ENCODE measurements around the gene LGALS7B. TPM values are rescaled to one million over a fixed set of nuclear protein-coding genes. Genes with fewer than 3 reads are reported as not detected.

LGALS7B gene
- total and polyA plus RNA-seq, 2 experiments from 2014 or later: 2.4 to 6.6 TPM

DNA sequence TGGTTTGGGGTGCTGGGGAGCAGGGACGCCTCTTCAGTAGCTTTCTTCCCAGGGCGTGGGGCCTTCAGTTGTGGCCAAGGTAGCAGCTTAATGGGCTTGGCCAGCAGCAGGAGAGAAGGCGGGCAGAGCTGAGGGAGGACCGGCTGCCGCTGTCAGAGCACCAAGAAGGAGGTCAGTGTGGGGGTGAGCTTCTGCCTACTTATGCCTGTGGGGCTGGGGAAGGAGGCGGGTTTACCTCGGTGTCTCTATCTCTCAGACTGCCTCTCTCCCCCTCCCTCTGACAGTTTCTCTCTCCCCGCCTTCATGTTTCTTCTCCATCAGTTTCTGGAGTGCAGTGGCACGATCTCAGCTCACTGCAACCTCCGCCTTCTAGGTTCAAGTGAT lies 44.7 kb upstream of the LGALS7B start, which contains the start of gene CAPN12:
CAPN12 (minus strand) TSS at position 177 of the 384 bp plus-strand sequence. CDS start 309 bp downstream, outside the sequence.
- DNase-seq (ENCODE audit: low spot score) (no peak), ATAC-seq (no peak)
- peaks cover 23% of the 10 kb centered on the region for H3K27me3 Mint-ChIP-seq (ENCODE audit: insufficient read depth, low read depth, poor library complexity)
- Histone ChIP-seq H3K4me2 (no peak within 1 kb of the TSS), H2AFZ (no peak within 1 kb of the TSS), H3F3A (replicated peaks; ENCODE audit: low read depth) (no peaks in the 10 kb centered on the region), H3K27ac (ENCODE audit: low read depth) (no peak within 1 kb of the TSS), H4K20me1 (replicated peaks; ENCODE audit: insufficient read depth) (no peaks in the 10 kb centered on the region), H3K36me3 (ENCODE audit: insufficient read depth) (no peaks in the 10 kb centered on the region), H3K9me2 (ENCODE audit: insufficient read depth) (no peaks in the 10 kb centered on the region), H3K4me1 (ENCODE audit: insufficient read depth) (no peaks in the 10 kb centered on the region), H3K4me3 (no peak within 1 kb of the TSS), H3K27me3 (ENCODE audit: insufficient read depth) (peaks cover 4% of the 10 kb centered on the region; the same call in 1 of the 2 replicates), H3K79me2 (replicated peaks; ENCODE audit: insufficient read depth) (no peaks in the 10 kb centered on the region)
- no peak within 1 kb of the TSS for H3K4me3 Mint-ChIP-seq
- no peaks in the 10 kb centered on the region for H3K4me1 Mint-ChIP-seq
- TF ChIP-seq CTCF (conservative IDR thresholded peaks at IDR 0.05; ENCODE audit: low read depth in 2 of 2) (no peak), ETS1 (IDR thresholded peaks at IDR 0.05) (no peak)
- H3K36me3 Mint-ChIP-seq (ENCODE audit: low read depth): no peaks in the 10 kb centered on the region
- no peak within 1 kb of the TSS for H3K27ac Mint-ChIP-seq
- H3K9me3 Mint-ChIP-seq: no peaks in the 10 kb centered on the region; the same call in 2 of the 3 replicates

DNA sequence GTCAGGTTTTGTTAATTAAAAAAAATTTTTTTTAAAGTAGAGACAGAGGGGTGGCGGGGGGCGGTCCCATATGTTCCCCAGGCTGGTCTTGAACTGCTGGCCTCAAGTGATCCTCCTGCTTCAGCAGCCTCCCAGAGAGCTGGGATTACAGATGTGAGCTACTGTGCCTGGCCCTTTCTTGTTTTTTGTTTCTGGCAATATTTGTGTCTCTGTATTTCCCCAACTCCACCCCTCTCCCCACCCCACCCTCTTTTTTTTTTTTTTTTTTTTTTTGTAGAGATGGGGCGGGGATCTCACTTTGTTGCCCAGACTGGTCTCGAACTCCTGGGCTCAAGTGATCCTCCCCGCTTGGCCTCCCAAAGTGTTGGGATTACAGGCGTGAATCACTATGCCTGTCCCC lies 44.1 kb upstream of the LGALS7B start:
- no peaks in the 10 kb centered on the region; the same call in 2 of the 3 replicates for H3K9me3 Mint-ChIP-seq
- H3K79me2 ChIP-seq (replicated peaks; ENCODE audit: insufficient read depth): no peaks in the 10 kb centered on the region
- H3K27me3 ChIP-seq (ENCODE audit: insufficient read depth): peaks cover 8% of the 10 kb centered on the region; the same call in 1 of the 2 replicates
- H3K4me3 ChIP-seq: no peak overlapping the region
- H3K27me3 Mint-ChIP-seq (ENCODE audit: insufficient read depth, low read depth, poor library complexity): peaks cover 23% of the 10 kb centered on the region
- no peak for ATAC-seq
- no peaks in the 10 kb centered on the region for H3F3A ChIP-seq (replicated peaks; ENCODE audit: low read depth)
- no peaks in the 10 kb centered on the region for H3K9me2 ChIP-seq (ENCODE audit: insufficient read depth)
- no peak overlapping the region for H2AFZ ChIP-seq
- H3K36me3 Mint-ChIP-seq (ENCODE audit: low read depth): no peaks in the 10 kb centered on the region
- no peaks in the 10 kb centered on the region for H3K36me3 ChIP-seq (ENCODE audit: insufficient read depth)
- no peaks in the 10 kb centered on the region for H4K20me1 ChIP-seq (replicated peaks; ENCODE audit: insufficient read depth)
- no peak overlapping the region for H3K27ac Mint-ChIP-seq
- no peaks in the 10 kb centered on the region for H3K4me1 Mint-ChIP-seq
- DNase-seq (ENCODE audit: low spot score): no peak
- no peak overlapping the region for H3K4me3 Mint-ChIP-seq
- H3K27ac ChIP-seq (ENCODE audit: low read depth): no peak overlapping the region
- H3K4me1 ChIP-seq (ENCODE audit: insufficient read depth): no peaks in the 10 kb centered on the region
- H3K4me2 ChIP-seq: no peak overlapping the region
- TF ChIP-seq JUNB (IDR thresholded peaks at IDR 0.05; ENCODE audit: unreplicated experiment): no peak
- TF ChIP-seq ZNF114 (CRISPR knock-in tag; IDR thresholded peaks at IDR 0.05): no peak
- TF ChIP-seq EZH2phosphoT487 (IDR thresholded peaks at IDR 0.05; ENCODE audit: unreplicated experiment): no peak
- TF ChIP-seq POLR2AphosphoS5 (IDR thresholded peaks at IDR 0.05; ENCODE audit: low read depth): no peak
- TF ChIP-seq NANOG (IDR thresholded peaks at IDR 0.05; ENCODE audit: borderline replicate concordance): no peak
- no peak for TF ChIP-seq ETS1 (IDR thresholded peaks at IDR 0.05)
- no peak for TF ChIP-seq STAT1 (IDR thresholded peaks at IDR 0.05; ENCODE audit: unreplicated experiment)
- TF ChIP-seq CTCF (conservative IDR thresholded peaks at IDR 0.05; ENCODE audit: low read depth in 2 of 2): no peak
- no peak for TF ChIP-seq REST (IDR thresholded peaks at IDR 0.05; ENCODE audit: unreplicated experiment)
- no peak for TF ChIP-seq EZH2 (IDR thresholded peaks at IDR 0.05; ENCODE audit: low read depth, unreplicated experiment)
